Activated T-cell treated with anti-CD3 and anti-CD28 coated beads, Interleukin-2, amount 50 U/mL, for 4 hours (primary cell): ENCODE data around the gene TMEM116. TPM values are rescaled to one million over a fixed set of nuclear protein-coding genes. Genes with fewer than 3 reads are reported as not detected.

ENCODE experiments used
- ATAC-seq, 2 donors: fragments of 200-7000 bp; cut with Tn5 transposase; one replicate each; pipeline ENCODE4 v1.10.0; 2021
- DNase-seq: peaks from one replicate; pipeline ENCODE4 v3.0.0-alpha.2; 2020
- H3K27me3 Mint-ChIP-seq: one replicate; pipeline ENCODE4 v1.8.0; 2021; ENCODE audit warnings: low read depth, mixed read lengths
- H3K36me3 Mint-ChIP-seq: one replicate; pipeline ENCODE4 v1.8.0; 2022; ENCODE audit warnings: mixed read lengths; ENCODE audit not compliant: insufficient read depth
- H3K4me1 Mint-ChIP-seq: one replicate; pipeline ENCODE4 v1.8.0; 2021; ENCODE audit warnings: low read depth, mixed read lengths
- H3K4me3 Mint-ChIP-seq: one replicate; pipeline ENCODE4 v1.8.0; 2021; ENCODE audit warnings: mild to moderate bottlenecking, moderate library complexity, mixed read lengths
- H3K9me3 Mint-ChIP-seq: one replicate; pipeline ENCODE4 v1.8.0; 2021; ENCODE audit warnings: mixed read lengths
- total RNA-seq, 3 donors: library from RNA; stranded (reverse); gene quantifications; one replicate each; pipeline ENCODE4 v1.2.1, GENCODE V29; 2021

The TMEM116 gene
- total RNA-seq, 3 donors from 2014 or later: 3.6 to 5.8 (median 4.7) TPM

- ATAC-seq: no peak
- no peak for DNase-seq
- no peaks in the 10 kb centered on the region for H3K4me1 Mint-ChIP-seq
- peaks cover 18% of the 10 kb centered on the region for H3K36me3 Mint-ChIP-seq
- H3K9me3 Mint-ChIP-seq: no peaks in the 10 kb centered on the region
- no peak overlapping the region for H3K4me3 Mint-ChIP-seq
- H3K27me3 Mint-ChIP-seq: no peaks in the 10 kb centered on the region
These were observed 80.7 kb downstream of the TMEM116 start for GRCh38 chr12:111932241-111932640.

GRCh38 chr12:111927346-111927745, 85.6 kb downstream of the TMEM116 start:
- H3K36me3 Mint-ChIP-seq: peaks cover 17% of the 10 kb centered on the region
- no peaks in the 10 kb centered on the region for H3K27me3 Mint-ChIP-seq
- ATAC-seq: no peak
- no peaks in the 10 kb centered on the region for H3K4me1 Mint-ChIP-seq
- no peak for DNase-seq
- H3K4me3 Mint-ChIP-seq: no peak overlapping the region
- no peaks in the 10 kb centered on the region for H3K9me3 Mint-ChIP-seq

DNA sequence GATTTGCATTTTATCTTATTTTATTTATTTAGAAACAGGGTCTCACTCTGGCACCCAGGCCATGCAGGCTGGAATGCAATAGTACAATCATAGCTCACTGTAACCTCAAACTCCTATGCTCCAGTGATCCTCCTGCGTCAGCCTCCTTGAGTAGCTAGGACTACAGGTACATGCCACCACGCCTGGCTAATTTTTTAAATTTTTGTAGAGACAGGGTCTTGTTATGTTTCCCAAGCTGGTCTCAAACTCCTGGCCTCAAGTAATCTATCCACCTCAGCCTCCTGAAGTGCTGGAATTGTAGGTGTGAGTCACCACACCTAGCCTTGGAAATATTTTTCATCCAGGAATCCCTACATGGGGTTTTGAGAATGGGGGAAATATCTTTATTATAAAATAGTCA, 86.3 kb downstream of the TMEM116 start:
- ATAC-seq (no peak), DNase-seq (no peak)
- H3K36me3 Mint-ChIP-seq: peaks cover 11% of the 10 kb centered on the region
- H3K9me3 Mint-ChIP-seq: no peaks in the 10 kb centered on the region
- H3K4me1 Mint-ChIP-seq: no peaks in the 10 kb centered on the region
- H3K4me3 Mint-ChIP-seq: no peak overlapping the region
- H3K27me3 Mint-ChIP-seq: no peaks in the 10 kb centered on the region

DNA sequence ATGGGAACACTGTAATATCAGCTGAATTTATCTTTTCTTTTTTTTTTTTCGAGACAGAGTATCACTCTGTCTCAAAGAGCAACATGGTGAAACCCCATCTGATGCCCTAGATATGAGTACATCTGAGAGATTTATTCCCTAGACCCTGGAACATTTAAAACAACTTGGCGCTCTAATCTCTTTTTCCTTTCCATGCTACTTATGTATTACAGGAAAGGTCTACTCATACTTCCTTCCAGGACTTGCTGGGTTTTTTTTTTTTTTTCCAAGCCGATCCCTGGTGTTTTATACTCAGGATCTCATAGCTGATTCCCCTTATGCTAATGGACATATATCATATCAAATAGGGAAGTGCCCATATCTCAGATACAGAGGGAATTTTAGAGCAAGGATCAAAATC, 87.8 kb downstream of the TMEM116 start:
- Mint-ChIP-seq H3K4me3 (no peak overlapping the region), H3K36me3 (peaks cover 10% of the 10 kb centered on the region), H3K9me3 (no peaks in the 10 kb centered on the region), H3K4me1 (no peaks in the 10 kb centered on the region), H3K27me3 (no peaks in the 10 kb centered on the region)
- DNase-seq: no peak
- ATAC-seq: no peak

DNA sequence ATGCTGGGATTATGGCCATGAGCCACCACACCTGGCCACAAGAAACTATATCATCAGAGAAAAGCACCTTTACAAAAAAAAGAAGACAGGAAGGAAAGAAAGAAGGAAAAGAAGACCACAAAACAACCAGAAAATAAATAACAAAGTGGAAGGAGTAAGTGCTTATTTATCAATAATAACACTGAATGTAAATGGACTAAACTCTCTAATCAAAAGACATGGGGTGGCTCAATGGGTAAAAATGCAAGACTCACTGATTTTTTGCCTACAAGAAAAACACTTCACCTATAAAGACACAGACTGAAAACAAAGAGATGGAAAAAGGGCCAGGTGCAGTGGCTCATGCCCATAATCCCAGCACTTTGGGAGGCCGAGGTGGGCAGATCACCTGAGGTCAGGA, 105.2 kb downstream of the TMEM116 start:
- H3K4me3 Mint-ChIP-seq: no peak overlapping the region
- ATAC-seq: no peak
- no peaks in the 10 kb centered on the region for H3K4me1 Mint-ChIP-seq

DNA sequence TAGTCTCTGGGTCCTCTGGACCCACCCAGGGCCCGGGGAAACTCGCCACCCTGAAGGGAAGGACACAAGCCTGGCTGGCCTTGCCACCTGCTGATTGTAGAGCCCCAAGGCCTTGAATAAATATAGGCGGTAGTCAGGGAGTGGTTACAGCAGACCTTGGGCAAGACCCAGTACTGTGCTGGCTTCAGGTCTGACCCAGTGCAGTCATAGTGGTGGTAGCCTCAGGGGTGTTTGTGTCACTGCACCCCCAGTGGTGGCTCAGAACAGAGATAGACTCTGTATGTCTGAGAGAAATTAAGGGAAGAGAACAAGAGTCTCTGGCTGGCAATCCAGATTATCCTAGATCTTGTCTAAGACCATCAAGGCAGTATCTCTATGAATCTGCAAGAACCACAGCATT, 107.5 kb downstream of the TMEM116 start:
- H3K27me3 Mint-ChIP-seq: no peaks in the 10 kb centered on the region
- no peak for ATAC-seq
- peaks cover 44% of the 10 kb centered on the region for H3K36me3 Mint-ChIP-seq
- DNase-seq: no peak
- H3K9me3 Mint-ChIP-seq: peaks cover 23% of the 10 kb centered on the region
- no peaks in the 10 kb centered on the region for H3K4me1 Mint-ChIP-seq
- no peak overlapping the region for H3K4me3 Mint-ChIP-seq

More for the DNA sequence above, 105.2 kb downstream of the TMEM116 start:
- peaks cover 23% of the 10 kb centered on the region for H3K9me3 Mint-ChIP-seq
- no peak for DNase-seq
- H3K27me3 Mint-ChIP-seq: no peaks in the 10 kb centered on the region
- H3K36me3 Mint-ChIP-seq: peaks cover 43% of the 10 kb centered on the region

GRCh38 chr12:111904446-111904975, 108.5 kb downstream of the TMEM116 start:
- no peak for DNase-seq
- H3K4me1 Mint-ChIP-seq: no peaks in the 10 kb centered on the region
- H3K4me3 Mint-ChIP-seq: no peak overlapping the region

GRCh38 chr12:111901182-111901581, 111.8 kb downstream of the TMEM116 start:
- Mint-ChIP-seq H3K27me3 (no peaks in the 10 kb centered on the region), H3K4me1 (no peaks in the 10 kb centered on the region), H3K36me3 (peaks cover 36% of the 10 kb centered on the region), H3K4me3 (no peak overlapping the region), H3K9me3 (peaks cover 4% of the 10 kb centered on the region)
- DNase-seq (no peak), ATAC-seq (no peak)

More at GRCh38 chr12:111904446-111904975, 108.5 kb downstream of the TMEM116 start:
- Mint-ChIP-seq H3K36me3 (peaks cover 38% of the 10 kb centered on the region), H3K9me3 (peaks cover 20% of the 10 kb centered on the region), H3K27me3 (no peaks in the 10 kb centered on the region)
- no peak for ATAC-seq

DNA sequence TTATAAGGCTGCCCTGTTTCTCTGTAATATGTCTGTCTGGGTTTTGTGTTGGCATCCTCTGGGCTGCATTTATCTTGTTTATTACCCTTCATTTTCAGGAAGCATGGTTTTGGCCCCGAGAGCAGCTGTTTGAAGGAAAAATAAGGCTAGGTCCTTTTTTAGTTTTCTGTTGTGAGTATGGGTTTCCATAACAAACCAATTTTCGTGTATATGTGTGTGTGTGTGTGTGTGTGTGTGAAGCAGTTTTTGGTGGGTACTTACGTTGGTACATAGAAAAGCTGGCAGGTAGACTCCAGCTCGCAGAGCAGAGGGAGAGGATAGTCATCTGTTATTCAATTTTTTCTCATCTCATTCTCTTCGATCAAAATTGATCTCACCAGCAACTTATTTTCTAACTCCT, 118.4 kb downstream of the TMEM116 start:
- Mint-ChIP-seq H3K36me3 (peaks cover 42% of the 10 kb centered on the region), H3K4me1 (no peaks in the 10 kb centered on the region), H3K4me3 (no peak overlapping the region), H3K9me3 (no peaks in the 10 kb centered on the region), H3K27me3 (no peaks in the 10 kb centered on the region)
- ATAC-seq (no peak), DNase-seq (no peak)

DNA sequence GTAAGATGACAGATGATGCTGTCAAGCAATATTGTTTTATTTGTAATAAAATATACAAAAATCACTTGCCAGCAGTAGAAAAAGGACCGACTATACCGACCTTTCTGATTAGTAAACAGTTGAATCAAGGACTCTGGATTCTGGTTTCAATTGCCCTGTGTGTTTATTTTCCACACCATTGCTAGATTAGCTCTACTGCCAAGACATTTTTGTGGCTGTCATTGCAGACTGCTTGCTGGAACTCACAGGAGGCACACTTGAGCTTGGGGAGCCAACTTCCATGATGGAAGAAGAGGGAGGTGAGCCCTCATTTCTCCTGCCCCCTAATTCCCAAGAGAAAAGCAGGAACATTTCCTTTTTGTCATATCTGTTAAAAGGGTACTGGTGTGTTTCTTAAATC, 119.7 kb downstream of the TMEM116 start:
- Mint-ChIP-seq H3K36me3 (peaks cover 49% of the 10 kb centered on the region), H3K4me1 (no peaks in the 10 kb centered on the region), H3K27me3 (no peaks in the 10 kb centered on the region), H3K9me3 (no peaks in the 10 kb centered on the region), H3K4me3 (no peak overlapping the region)
- DNase-seq: no peak
- no peak for ATAC-seq

DNA sequence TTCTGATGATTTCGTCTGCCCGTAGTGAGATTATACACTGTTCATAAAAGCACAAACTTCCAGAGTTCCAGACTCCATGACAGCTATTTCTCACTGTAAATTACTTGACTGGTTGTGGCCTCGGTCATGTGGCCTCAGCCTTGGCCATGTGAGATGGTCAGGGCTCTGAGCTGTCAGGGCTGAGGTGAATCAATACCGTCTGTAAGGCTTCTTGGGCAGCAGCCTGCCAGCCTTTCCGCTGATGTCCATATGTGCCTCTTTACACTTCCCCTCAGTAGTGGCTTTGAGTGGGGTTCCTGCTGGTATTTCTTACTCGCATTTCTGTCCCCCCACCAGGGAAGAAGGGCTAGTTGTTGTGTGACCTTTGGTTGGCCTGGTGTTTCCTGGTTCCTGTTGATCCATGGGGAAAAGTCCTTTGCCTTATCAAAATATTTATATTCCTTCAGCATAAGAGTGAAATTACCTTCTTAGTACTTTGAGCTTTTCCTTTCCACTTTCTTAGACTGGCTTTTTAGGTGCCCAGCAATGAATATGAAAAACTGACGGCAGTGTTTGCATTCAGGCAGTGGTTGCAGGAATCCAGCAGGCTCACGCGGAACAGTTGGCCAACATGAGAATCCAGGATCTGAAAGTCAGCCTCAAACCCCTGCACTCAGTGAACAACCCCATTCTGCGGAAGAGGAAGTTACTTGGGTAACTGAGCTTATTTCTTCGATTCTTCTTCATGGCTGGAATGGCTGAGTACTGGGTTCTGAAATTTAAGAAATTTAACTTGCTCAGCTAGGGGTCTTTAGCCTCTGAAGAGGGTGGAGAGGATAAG, 124.8 kb downstream of the TMEM116 start:
- H3K4me3 Mint-ChIP-seq: no peak overlapping the region
- H3K36me3 Mint-ChIP-seq: peaks cover 65% of the 10 kb centered on the region
- ATAC-seq: no peak
- H3K27me3 Mint-ChIP-seq: no peaks in the 10 kb centered on the region
- H3K9me3 Mint-ChIP-seq: no peaks in the 10 kb centered on the region
- DNase-seq: no peak
- H3K4me1 Mint-ChIP-seq: no peaks in the 10 kb centered on the region

GRCh38 chr12:111886662-111887545, 126.1 kb downstream of the TMEM116 start:
- ATAC-seq (no peak), DNase-seq (no peak)
- peaks cover 62% of the 10 kb centered on the region for H3K36me3 Mint-ChIP-seq
- H3K4me3 Mint-ChIP-seq: no peak overlapping the region
- no peaks in the 10 kb centered on the region for H3K27me3 Mint-ChIP-seq
- H3K4me1 Mint-ChIP-seq: no peaks in the 10 kb centered on the region
- no peaks in the 10 kb centered on the region for H3K9me3 Mint-ChIP-seq

DNA sequence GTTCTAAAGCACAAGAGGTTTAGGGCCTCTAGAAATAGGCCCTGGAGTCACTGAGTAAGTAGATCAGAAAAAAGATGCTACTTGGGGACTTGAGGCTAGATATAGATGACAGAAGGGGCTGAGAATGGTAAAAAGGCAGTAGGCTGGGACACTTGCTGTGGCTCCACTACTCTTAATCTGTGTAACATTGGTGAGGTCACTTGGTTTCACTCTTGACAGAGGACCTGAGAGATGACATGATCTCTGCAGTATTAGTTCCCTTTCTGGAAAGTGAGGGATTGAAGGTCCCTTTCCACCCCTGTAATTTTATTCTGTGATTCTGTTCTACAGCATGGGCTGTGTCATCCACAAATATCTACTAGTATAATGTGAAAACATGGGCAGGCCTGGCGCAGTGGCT, 131.2 kb downstream of the TMEM116 start:
- H3K36me3 Mint-ChIP-seq: peaks cover 37% of the 10 kb centered on the region
- DNase-seq (no peak), ATAC-seq (no peak)
- H3K9me3 Mint-ChIP-seq: no peaks in the 10 kb centered on the region
- no peak overlapping the region for H3K4me3 Mint-ChIP-seq
- no peaks in the 10 kb centered on the region for H3K27me3 Mint-ChIP-seq
- H3K4me1 Mint-ChIP-seq: no peaks in the 10 kb centered on the region
